ENCODE data around the gene CLDN19.

DNA sequence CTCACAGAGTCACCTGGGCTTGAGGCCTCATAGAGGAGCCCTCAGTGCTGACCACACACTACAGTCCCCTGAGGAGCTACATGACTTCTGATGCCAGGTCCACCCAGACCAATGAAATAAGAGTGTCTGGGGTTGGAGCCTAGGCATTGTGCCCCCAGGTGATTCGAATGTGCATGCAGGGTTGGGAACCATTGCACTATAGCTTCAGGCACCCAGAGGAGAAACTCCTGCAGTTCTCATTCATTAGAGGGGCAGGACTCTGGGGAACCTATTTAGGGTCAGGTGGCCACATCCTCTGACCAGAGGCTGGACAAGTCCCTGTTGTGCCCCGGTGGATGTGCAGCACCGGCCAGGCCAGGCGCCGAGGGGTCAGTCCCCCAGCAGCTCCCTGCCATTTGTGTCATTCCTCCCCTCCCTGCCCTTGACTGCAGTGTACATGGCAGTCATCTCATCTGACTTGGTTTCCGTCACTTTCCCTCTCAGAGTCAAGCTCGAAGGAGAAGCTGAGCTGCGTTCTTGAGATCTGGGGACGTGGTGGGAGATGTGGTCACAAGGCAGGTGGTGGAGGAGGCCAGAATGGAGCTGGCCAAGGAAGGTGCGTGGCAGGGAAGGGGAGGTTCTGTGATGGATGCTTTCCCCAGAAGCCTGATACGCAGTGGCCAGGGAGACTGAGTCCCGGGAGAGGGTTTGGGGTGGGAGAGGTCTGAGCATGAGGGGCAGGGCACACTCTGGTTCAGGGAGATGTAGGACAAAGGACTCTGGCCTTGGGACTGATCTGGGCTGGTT is 6.4 kb downstream of the CLDN19 start:
- TF ChIP-seq CTCF (IDR thresholded peaks at IDR 0.05 in 2 of 3, conservative IDR thresholded peaks at IDR 0.05 in 1 of 3; ENCODE audit: borderline replicate concordance in 1 of 3, insufficient read depth in 1 of 3, low read depth in 2 of 3, low read length in 2 of 3), result no peak
- no peak for TF ChIP-seq ZNF274 (IDR thresholded peaks at IDR 0.05; ENCODE audit: low read depth, low read length)
- TF ChIP-seq POLR2A (IDR thresholded peaks at IDR 0.05; ENCODE audit: borderline replicate concordance, extremely low read depth, insufficient read depth, insufficient read length), result no peak
